HepG2 (cell line): ENCODE measurements around the gene LLGL1. TPM values are rescaled to one million over a fixed set of nuclear protein-coding genes. Genes with fewer than 3 reads are reported as not detected.

ENCODE experiments used
- ATAC-seq: fragments of 200-7000 bp; cut with Tn5 transposase; 3 replicates; pipeline ENCODE4 v1.9.1; 2020; ENCODE audit warnings: mild to moderate bottlenecking, moderate library complexity
- BruUV-seq: library from RNA; stranded (reverse); fragments of 400-500 nt; replicated peaks from 2 replicates; lab custom pipeline; 2021; lab: Mats Ljungman, UMichigan
- CTCF ChIA-PET: fragments of 300-600 bp; formaldehyde crosslinking; extraction: SDS; loops from one replicate; lab custom pipeline; 2021; ENCODE audit warnings: low total read pairs, inconsistent platforms, low intra/inter-chr PET ratio; lab: Yijun Ruan, JAX
- POLR2A ChIA-PET: fragments of 350-600 bp; sonication (Branson Sonifier 250); formaldehyde crosslinking; loops from one replicate; lab custom pipeline; 2020; ENCODE audit warnings: antibody characterized with exemption, inconsistent platforms; lab: Yijun Ruan, JAX
- DNase-seq: peaks from one replicate; pipeline ENCODE4 v3.0.0-alpha.2; 2015; ENCODE audit warnings: low spot score
- FAIRE-seq: peaks from 3 replicates; lab custom pipeline; 2011; peaks lifted over from hg19 to GRCh38; lab: Jason Lieb, UNC
- H2AFZ ChIP-seq: one replicate; pipeline ENCODE4 v1.6.1; 2011; ENCODE audit warnings: low read length, inconsistent platforms
- H3K27ac ChIP-seq: fragments of 300-600 bp; 3 replicates; pipeline ENCODE4 v1.8.0; 2011; ENCODE audit warnings: mixed run types, mild to moderate bottlenecking, mixed read lengths, low read length, inconsistent platforms; ENCODE audit not compliant: insufficient read depth; ENCODE audit errors: extremely low read length
- H3K27me3 ChIP-seq, 2 experiments: fragments of 200-600 bp in 1 of 2; 2 replicates in 1 of 2; 3 replicates in 1 of 2; pipeline versions ENCODE4 v1.6.0 to v1.8.0; 2011; ENCODE audit warnings: low read length in 2 of 2, mild to moderate bottlenecking in 2 of 2, moderate library complexity in 2 of 2, inconsistent platforms in 1 of 2; ENCODE audit not compliant: insufficient read depth in 2 of 2, control insufficient read depth in 1 of 2
- H3K36me3 ChIP-seq, 2 experiments: fragments of 200-600 bp in 1 of 2; replicated peaks in 1 of 2; 2 replicates in 1 of 2; 3 replicates in 1 of 2; pipeline versions ENCODE4 v1.5.1 to v1.8.0; 2011; ENCODE audit warnings: low read length in 2 of 2, inconsistent platforms in 1 of 2; ENCODE audit not compliant: insufficient read depth in 2 of 2, control insufficient read depth in 1 of 2
- H3K4me1 ChIP-seq: 2 replicates; pipeline ENCODE4 v1.5.1; 2012; ENCODE audit warnings: low read length, inconsistent platforms; ENCODE audit not compliant: insufficient read depth
- H3K4me2 ChIP-seq: 2 replicates; pipeline ENCODE4 v1.6.0; 2011; ENCODE audit warnings: low read depth, low read length, inconsistent platforms
- H3K4me3 ChIP-seq, 3 experiments: fragments of 200-600 bp in 1 of 3; sonication (generic), shearing (Covaris generic) in 1 of 3; replicated peaks in 1 of 3; 2 replicates each; pipeline ENCODE4 v1.5.1; 2011 to 2016; ENCODE audit warnings: low read length in 3 of 3, inconsistent platforms in 2 of 3, low read depth in 2 of 3, mild to moderate bottlenecking in 2 of 3, control low read depth in 1 of 3, mixed read lengths in 1 of 3; ENCODE audit not compliant: insufficient read depth in 1 of 3
- H3K79me2 ChIP-seq: one replicate; pipeline ENCODE4 v1.6.1; 2011; ENCODE audit warnings: low read length, inconsistent platforms; ENCODE audit not compliant: insufficient read depth
- H3K9ac ChIP-seq: 2 replicates; pipeline ENCODE4 v1.6.0; 2011; ENCODE audit warnings: mild to moderate bottlenecking, low read depth, low read length, inconsistent platforms; ENCODE audit not compliant: insufficient read depth
- H3K9me3 ChIP-seq: 2 replicates; pipeline ENCODE4 v1.5.1; 2012; ENCODE audit warnings: mild to moderate bottlenecking, low read length
- H4K20me1 ChIP-seq: 2 replicates; pipeline ENCODE4 v1.6.0; 2011; ENCODE audit warnings: inconsistent platforms, mild to moderate bottlenecking, low read length, moderate library complexity; ENCODE audit not compliant: insufficient read depth
- KLF16 ChIP-seq, 2 experiments: sonication (generic) in 1 of 2; formaldehyde crosslinking in 1 of 2; IDR thresholded peaks; 2 replicates each; pipeline versions ENCODE4 v1.6.1 to v1.8.0; 2016 to 2023; ENCODE audit warnings: missing genetic modification reagents in 2 of 2, missing compliant biosample characterization in 1 of 2
- ZNF773 ChIP-seq: sonication (generic); formaldehyde crosslinking; IDR thresholded peaks from 2 replicates; pipeline ENCODE4 v1.4.0; 2020; ENCODE audit warnings: missing genetic modification reagents, borderline replicate concordance
- WGBS: methylation state at CpG from one replicate; pipeline ENCODE4 v1.1.6; 2017; ENCODE audit warnings: low lambda C conversion rate; 5-methylcytosine and 5-hydroxymethylcytosine counted together
- in situ Hi-C: cut with HindIII; loops from 2 replicates; pipeline ENCODE4 v1.10.0; 2017; ENCODE audit warnings: low pct_unique_long_range_greater_than_20kb; ENCODE audit not compliant: extremely low pct_ligation_motif_present
- intact Hi-C: fragments of 100-400 bp; cut with micrococcal nuclease; formaldehyde crosslinking; loops from one replicate; pipeline ENCODE4 v1.10.0; 2022; ENCODE audit not compliant: unreplicated experiment
- polyA plus RNA-seq, 8 experiments: library from polyadenylated mRNA; depleted of rRNA in 3 of 8; stranded (reverse) in 7 of 8; unstranded in 1 of 8; fragments of >200 nt; fragmentation: Illumina TruSeq in 4 of 8; extraction: Trizol in 4 of 8; gene quantifications; 2 replicates each; pipeline versions ENCODE4 v1.2.1 to v1.2.3, GENCODE V29; 2011 to 2016; ENCODE audit warnings: low read depth in 4 of 8, missing spikeins in 1 of 8, mixed read lengths in 1 of 8; ENCODE audit not compliant: insufficient read depth in 1 of 8
- total RNA-seq, 5 experiments: library from RNA; depleted of rRNA; stranded (reverse); fragments of >200 nt; fragmentation: Illumina TruSeq; extraction: Trizol; gene quantifications; 2 replicates each; pipeline ENCODE4 v1.2.3, GENCODE V29; 2016; ENCODE audit warnings: low read depth in 1 of 5
- TF ChIP-seq, protein P1 (sequence below): sonication (generic); formaldehyde crosslinking; IDR thresholded peaks from 2 replicates; pipeline ENCODE4 v1.5.1; 2020; ENCODE audit warnings: missing genetic modification reagents, mild to moderate bottlenecking, borderline replicate concordance

The LLGL1 gene
- total and polyA plus RNA-seq, 2 of the 13 experiments (the other 11 are each of a cell fraction or from before 2014, with no cell fraction given): 15.0 to 15.3 TPM

- no peak overlapping the region for H3K27ac ChIP-seq
- no peak overlapping the region for H3K4me3 ChIP-seq
- H3K9ac ChIP-seq: no peak overlapping the region
- no peaks in the 10 kb centered on the region for H3K4me1 ChIP-seq
- H3K9me3 ChIP-seq: no peaks in the 10 kb centered on the region
- no peak for TF ChIP-seq ZNF773
- TF ChIP-seq, protein P1, sequence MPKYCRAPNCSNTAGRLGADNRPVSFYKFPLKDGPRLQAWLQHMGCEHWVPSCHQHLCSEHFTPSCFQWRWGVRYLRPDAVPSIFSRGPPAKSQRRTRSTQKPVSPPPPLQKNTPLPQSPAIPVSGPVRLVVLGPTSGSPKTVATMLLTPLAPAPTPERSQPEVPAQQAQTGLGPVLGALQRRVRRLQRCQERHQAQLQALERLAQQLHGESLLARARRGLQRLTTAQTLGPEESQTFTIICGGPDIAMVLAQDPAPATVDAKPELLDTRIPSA: no peak
- ATAC-seq (no peak; the same call in 2 of the 3 replicates), DNase-seq (no peak), FAIRE-seq (no peak)
- H3K27me3 ChIP-seq: no peaks in the 10 kb centered on the region
- H3K36me3 ChIP-seq: peaks cover 39 to 75% of the 10 kb centered on the region in 2 experiments
- WGBS: 94% methylated on average over 2 of the region's 4 CpGs
- H4K20me1 ChIP-seq: no peaks in the 10 kb centered on the region
- POLR2A ChIA-PET: interaction anchor here (1.0 kb wide), 1 partner anchor 56 kb away, joined by 3 read pairs; no protein-coding TSS in a partner anchor
- no peak overlapping the region for H2AFZ ChIP-seq
- no TSS peak for BruUV-seq
- H3K4me2 ChIP-seq: no peak overlapping the region
- H3K79me2 ChIP-seq: no peaks in the 10 kb centered on the region
- CTCF ChIA-PET: no interaction called here
- in situ Hi-C loops: no loop called here
- intact Hi-C loops: no loop called here
Observed at GRCh38 chr17:18280249-18280648, 54.8 kb downstream of the LLGL1 start.

GRCh38 chr17:18280766-18281371 lies 55.4 kb downstream of the LLGL1 start:
- H2AFZ ChIP-seq: no peak overlapping the region
- no peaks in the 10 kb centered on the region for H3K79me2 ChIP-seq
- no peaks in the 10 kb centered on the region for H3K27me3 ChIP-seq
- FAIRE-seq (no peak), ATAC-seq (no peak), DNase-seq (no peak)
- CTCF ChIA-PET: no interaction called here
- BruUV-seq: no TSS peak
- H4K20me1 ChIP-seq: no peaks in the 10 kb centered on the region
- intact Hi-C loops: no loop called here
- H3K9ac ChIP-seq: no peak overlapping the region
- H3K4me2 ChIP-seq: no peak overlapping the region
- WGBS: 98% methylated on average over 3 of the region's 5 CpGs
- TF ChIP-seq KLF16 (CRISPR knock-in tag; IDR thresholded peaks at IDR 0.05) (no peak), ZNF773 (no peak)
- no peak overlapping the region for H3K4me3 ChIP-seq
- in situ Hi-C loops: no loop called here
- H3K36me3 ChIP-seq: peaks cover 42 to 79% of the 10 kb centered on the region in 2 experiments
- no peak overlapping the region for H3K27ac ChIP-seq
- H3K4me1 ChIP-seq: no peaks in the 10 kb centered on the region
- no peaks in the 10 kb centered on the region for H3K9me3 ChIP-seq
- POLR2A ChIA-PET: interaction anchor here (1.0 kb wide), 1 partner anchor 56 kb away, joined by 3 read pairs; no protein-coding TSS in a partner anchor
